Activated CD4-positive, alpha-beta memory T cell treated with anti-CD3 and anti-CD28 coated beads for 36 hours (primary cell): ENCODE measurements around the gene TMPRSS11D. TPM values are rescaled to one million over a fixed set of nuclear protein-coding genes. Genes with fewer than 3 reads are reported as not detected.

Source experiments
- CTCF ChIA-PET: fragments of 350-600 bp; sonication (Branson Sonifier 250); formaldehyde crosslinking; loops from one replicate; lab custom pipeline; 2021; ENCODE audit warnings: antibody characterized with exemption, inconsistent platforms; lab: Charles Lee
- POLR2A ChIA-PET: fragments of 350-600 bp; sonication (Branson Sonifier 250); formaldehyde crosslinking; loops from one replicate; lab custom pipeline; 2021; ENCODE audit warnings: antibody characterized with exemption; lab: Charles Lee
- DNase-seq: peaks from one replicate; pipeline ENCODE4 v3.0.0-alpha.2; 2020
- H3K27ac Mint-ChIP-seq: one replicate; pipeline ENCODE4 v1.8.0; 2021; ENCODE audit warnings: mixed read lengths
- H3K27me3 Mint-ChIP-seq: one replicate; pipeline ENCODE4 v1.8.0; 2021; ENCODE audit warnings: mixed read lengths
- H3K36me3 Mint-ChIP-seq: one replicate; pipeline ENCODE4 v1.8.0; 2021; ENCODE audit warnings: mixed read lengths
- H3K4me1 Mint-ChIP-seq: one replicate; pipeline ENCODE4 v1.8.0; 2021; ENCODE audit warnings: low read depth, mixed read lengths
- H3K4me3 Mint-ChIP-seq: one replicate; pipeline ENCODE4 v1.8.0; 2021; ENCODE audit warnings: mild to moderate bottlenecking, mixed read lengths
- H3K9me3 Mint-ChIP-seq: one replicate; pipeline ENCODE4 v1.8.0; 2021; ENCODE audit warnings: mixed read lengths
- intact Hi-C: fragments of 100-400 bp; cut with micrococcal nuclease; formaldehyde crosslinking; loops from one replicate; pipeline ENCODE4 v1.15.1; 2023
- total RNA-seq, 2 experiments: library from RNA; stranded (reverse); gene quantifications; one replicate each; pipeline ENCODE4 v1.2.3, GENCODE V29; 2021

TMPRSS11D gene
- not detected for total RNA-seq

- CTCF ChIA-PET: interaction anchor here (3.2 kb wide), 1 partner anchor 27 kb away, joined by 10 read pairs; no protein-coding TSS in a partner anchor
- H3K27ac Mint-ChIP-seq: no peak within 1 kb of the TSS
Measured at GRCh38 chr4:67883902-67884301, at the start of gene TMPRSS11D. Gene TMPRSS11D, minus strand, starts transcription at chr4:67884002. Its CDS starts 69 bp downstream, at chr4:67883933.

GRCh38 chr4:67933038-67933437 lies 49.2 kb upstream of the TMPRSS11D start:
- Mint-ChIP-seq H3K27me3 (peaks cover 10% of the 10 kb centered on the region), H3K4me1 (no peaks in the 10 kb centered on the region), H3K36me3 (no peaks in the 10 kb centered on the region), H3K4me3 (no peak overlapping the region), H3K27ac (no peak overlapping the region), H3K9me3 (no peaks in the 10 kb centered on the region)
- DNase-seq: no peak
- ChIA-PET CTCF (interaction anchor here (0.7 kb wide), 1 partner anchor 22 kb away, joined by 3 read pairs; no protein-coding TSS in a partner anchor), POLR2A (no interaction called here)
- intact Hi-C loops: no loop called here

More at GRCh38 chr4:67883902-67884301, at the start of gene TMPRSS11D:
- POLR2A ChIA-PET: no interaction called here
- intact Hi-C loops: no loop called here
- no peak within 1 kb of the TSS for H3K4me3 Mint-ChIP-seq
- H3K36me3 Mint-ChIP-seq: no peaks in the 10 kb centered on the region
- H3K9me3 Mint-ChIP-seq: no peaks in the 10 kb centered on the region
- no peak for DNase-seq
- peaks cover 10% of the 10 kb centered on the region for H3K27me3 Mint-ChIP-seq
- no peaks in the 10 kb centered on the region for H3K4me1 Mint-ChIP-seq

- no peak overlapping the region for H3K27ac Mint-ChIP-seq
- POLR2A ChIA-PET: no interaction called here
- intact Hi-C loops: no loop called here
- no peaks in the 10 kb centered on the region for H3K9me3 Mint-ChIP-seq
- no peak overlapping the region for H3K4me3 Mint-ChIP-seq
- no peaks in the 10 kb centered on the region for H3K36me3 Mint-ChIP-seq
- no peaks in the 10 kb centered on the region for H3K4me1 Mint-ChIP-seq
- DNase-seq: no peak
- H3K27me3 Mint-ChIP-seq: peaks cover 12% of the 10 kb centered on the region
- CTCF ChIA-PET: no interaction called here
Measured at GRCh38 chr4:67931256-67931655, 47.5 kb upstream of the TMPRSS11D start.

- Mint-ChIP-seq H3K9me3 (no peaks in the 10 kb centered on the region), H3K4me3 (no peak overlapping the region), H3K27ac (no peak overlapping the region), H3K4me1 (no peaks in the 10 kb centered on the region), H3K27me3 (peaks cover 12% of the 10 kb centered on the region), H3K36me3 (no peaks in the 10 kb centered on the region)
- no peak for DNase-seq
- POLR2A ChIA-PET: interaction anchor here (0.7 kb wide), 1 partner anchor 160 kb away, joined by 3 read pairs; no protein-coding TSS in a partner anchor
- CTCF ChIA-PET: interaction anchor here (0.7 kb wide), 1 partner anchor 105 kb away, joined by 3 read pairs; no protein-coding TSS in a partner anchor
- intact Hi-C loops: no loop called here
Measured at GRCh38 chr4:67929426-67929825, 45.6 kb upstream of the TMPRSS11D start.

- ChIA-PET POLR2A (no interaction called here), CTCF (no interaction called here)
- no peak overlapping the region for H3K27ac Mint-ChIP-seq
- no peak overlapping the region for H3K4me3 Mint-ChIP-seq
- no peaks in the 10 kb centered on the region for H3K4me1 Mint-ChIP-seq
- no peaks in the 10 kb centered on the region for H3K36me3 Mint-ChIP-seq
- intact Hi-C loops: no loop called here
- no peak for DNase-seq
- no peaks in the 10 kb centered on the region for H3K9me3 Mint-ChIP-seq
- peaks cover 12% of the 10 kb centered on the region for H3K27me3 Mint-ChIP-seq
Measured at GRCh38 chr4:67928546-67928945, 44.7 kb upstream of the TMPRSS11D start.

GRCh38 chr4:67927251-67927650 lies 43.4 kb upstream of the TMPRSS11D start:
- Mint-ChIP-seq H3K27ac (no peak overlapping the region), H3K27me3 (peaks cover 9% of the 10 kb centered on the region), H3K4me3 (no peak overlapping the region), H3K9me3 (no peaks in the 10 kb centered on the region), H3K4me1 (no peaks in the 10 kb centered on the region), H3K36me3 (no peaks in the 10 kb centered on the region)
- ChIA-PET CTCF (no interaction called here), POLR2A (interaction anchor here (0.9 kb wide), 1 partner anchor 9 kb away, joined by 3 read pairs; no protein-coding TSS in a partner anchor)
- intact Hi-C loops: no loop called here
- DNase-seq: no peak

GRCh38 chr4:67926485-67926884 lies 42.7 kb upstream of the TMPRSS11D start:
- no peaks in the 10 kb centered on the region for H3K4me1 Mint-ChIP-seq
- ChIA-PET POLR2A (no interaction called here), CTCF (no interaction called here)
- H3K36me3 Mint-ChIP-seq: no peaks in the 10 kb centered on the region
- no peak for DNase-seq
- intact Hi-C loops: no loop called here
- no peak overlapping the region for H3K27ac Mint-ChIP-seq
- peaks cover 9% of the 10 kb centered on the region for H3K27me3 Mint-ChIP-seq
- H3K4me3 Mint-ChIP-seq: no peak overlapping the region
- no peaks in the 10 kb centered on the region for H3K9me3 Mint-ChIP-seq

GRCh38 chr4:67922697-67923096 lies 38.9 kb upstream of the TMPRSS11D start:
- DNase-seq: no peak
- no peak overlapping the region for H3K27ac Mint-ChIP-seq
- H3K9me3 Mint-ChIP-seq: no peaks in the 10 kb centered on the region
- H3K27me3 Mint-ChIP-seq: peaks cover 10% of the 10 kb centered on the region
- no peaks in the 10 kb centered on the region for H3K4me1 Mint-ChIP-seq
- ChIA-PET POLR2A (no interaction called here), CTCF (no interaction called here)
- intact Hi-C loops: no loop called here
- H3K36me3 Mint-ChIP-seq: no peaks in the 10 kb centered on the region
- no peak overlapping the region for H3K4me3 Mint-ChIP-seq

GRCh38 chr4:67918428-67918827 lies 34.6 kb upstream of the TMPRSS11D start:
- no peaks in the 10 kb centered on the region for H3K4me1 Mint-ChIP-seq
- H3K36me3 Mint-ChIP-seq: no peaks in the 10 kb centered on the region
- intact Hi-C loops: loop anchor here (10.0 kb wide), 1 partner anchor 456 kb away; no protein-coding TSS in a partner anchor
- no peak for DNase-seq
- no peak overlapping the region for H3K4me3 Mint-ChIP-seq
- POLR2A ChIA-PET: interaction anchor here (0.6 kb wide), 1 partner anchor 9 kb away, joined by 3 read pairs; no protein-coding TSS in a partner anchor
- no peaks in the 10 kb centered on the region for H3K9me3 Mint-ChIP-seq
- H3K27me3 Mint-ChIP-seq: peaks cover 14% of the 10 kb centered on the region
- CTCF ChIA-PET: no interaction called here
- H3K27ac Mint-ChIP-seq: no peak overlapping the region

GRCh38 chr4:67915400-67915966 lies 31.7 kb upstream of the TMPRSS11D start:
- intact Hi-C loops: loop anchor here (10.0 kb wide), 1 partner anchor 459 kb away; no protein-coding TSS in a partner anchor
- no peak for DNase-seq
- no peak overlapping the region for H3K27ac Mint-ChIP-seq
- no peak overlapping the region for H3K4me3 Mint-ChIP-seq
- no peaks in the 10 kb centered on the region for H3K4me1 Mint-ChIP-seq
- peaks cover 16% of the 10 kb centered on the region for H3K27me3 Mint-ChIP-seq
- H3K9me3 Mint-ChIP-seq: no peaks in the 10 kb centered on the region
- ChIA-PET CTCF (interaction anchor here (1.1 kb wide), 1 partner anchor 169 kb away, joined by 5 read pairs; no protein-coding TSS in a partner anchor), POLR2A (no interaction called here)
- H3K36me3 Mint-ChIP-seq: no peaks in the 10 kb centered on the region

- H3K27me3 Mint-ChIP-seq: peaks cover 8% of the 10 kb centered on the region
- no peaks in the 10 kb centered on the region for H3K36me3 Mint-ChIP-seq
- POLR2A ChIA-PET: no interaction called here
- H3K27ac Mint-ChIP-seq: no peak overlapping the region
- no peaks in the 10 kb centered on the region for H3K9me3 Mint-ChIP-seq
- no peak for DNase-seq
- intact Hi-C loops: loop anchor here (5.0 to 10.0 kb wide), 2 partner anchors 165 to 463 kb away; no protein-coding TSS in a partner anchor
- H3K4me1 Mint-ChIP-seq: no peaks in the 10 kb centered on the region
- no peak overlapping the region for H3K4me3 Mint-ChIP-seq
- CTCF ChIA-PET: interaction anchor here (0.7 to 2.7 kb wide), 4 partner anchors 12 to 367 kb away, joined by 3 to 23 read pairs (median 9); partner anchors contain the start of genes CENPC and TMPRSS11D
Measured at GRCh38 chr4:67912080-67912479, 28.3 kb upstream of the TMPRSS11D start.

- ChIA-PET CTCF (interaction anchor here (0.6 to 2.7 kb wide), 8 partner anchors 11 to 367 kb away, joined by 3 to 23 read pairs (median 4); partner anchors contain the start of genes CENPC and TMPRSS11D), POLR2A (no interaction called here)
- intact Hi-C loops: loop anchor here (2.0 to 10.0 kb wide), 3 partner anchors 39 to 463 kb away; no protein-coding TSS in a partner anchor
- Mint-ChIP-seq H3K9me3 (no peaks in the 10 kb centered on the region), H3K36me3 (no peaks in the 10 kb centered on the region), H3K27me3 (peaks cover 8% of the 10 kb centered on the region), H3K4me3 (no peak overlapping the region), H3K27ac (no peak overlapping the region), H3K4me1 (no peaks in the 10 kb centered on the region)
- no peak for DNase-seq
Measured at GRCh38 chr4:67911638-67912037, 27.8 kb upstream of the TMPRSS11D start.
